NCI-H1417 treated with DMSO at 0.1 percent for 48 hours (cell line): ENCODE results near the gene GRAMD1B.

Source experiments
- DNase-seq: peaks from one replicate; lab custom pipeline; 2025; lab: John Stamatoyannopoulos, UW

The GRAMD1B gene

GRCh38 chr11:123409456-123410217 is 20.4 kb upstream of the GRAMD1B start:
- DNase-seq, result no peak

DNA sequence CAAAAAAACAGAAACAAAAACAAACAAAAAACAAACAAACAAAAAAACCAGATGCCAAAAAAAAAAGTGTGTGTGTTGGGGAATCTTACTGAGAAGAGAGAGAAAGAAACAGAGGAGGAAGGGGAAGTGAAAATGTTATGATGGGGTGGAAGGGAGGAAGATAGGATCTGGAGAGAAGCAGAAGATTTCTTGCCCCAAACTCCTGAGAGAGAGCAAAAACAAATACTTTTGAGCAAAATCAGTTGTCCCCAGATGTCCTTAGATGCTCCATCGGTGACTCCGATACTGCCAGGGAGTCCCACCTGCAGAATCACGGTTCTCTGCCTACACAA is 19.9 kb upstream of the GRAMD1B start:
- DNase-seq, result no peak

DNA sequence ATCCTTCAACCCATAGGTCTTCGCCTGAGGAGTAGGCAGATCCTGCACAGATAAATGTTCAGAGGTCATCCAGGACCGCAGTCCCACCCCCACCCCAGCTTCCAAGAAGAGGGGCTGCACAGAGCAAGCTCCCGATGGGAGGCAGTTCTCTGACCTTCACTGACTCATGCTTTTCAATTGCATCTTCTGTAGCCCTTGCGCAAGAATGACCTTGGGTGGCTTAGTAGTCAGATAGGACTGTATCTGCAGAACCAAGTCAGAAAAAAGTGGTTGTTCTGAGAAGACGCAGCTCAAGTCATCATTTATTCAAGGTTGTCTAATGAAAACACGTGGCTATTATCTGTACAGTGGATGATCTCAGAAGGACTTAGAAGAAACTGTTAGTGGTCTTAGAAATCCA is 16.4 kb upstream of the GRAMD1B start:
- no peak for DNase-seq

DNA sequence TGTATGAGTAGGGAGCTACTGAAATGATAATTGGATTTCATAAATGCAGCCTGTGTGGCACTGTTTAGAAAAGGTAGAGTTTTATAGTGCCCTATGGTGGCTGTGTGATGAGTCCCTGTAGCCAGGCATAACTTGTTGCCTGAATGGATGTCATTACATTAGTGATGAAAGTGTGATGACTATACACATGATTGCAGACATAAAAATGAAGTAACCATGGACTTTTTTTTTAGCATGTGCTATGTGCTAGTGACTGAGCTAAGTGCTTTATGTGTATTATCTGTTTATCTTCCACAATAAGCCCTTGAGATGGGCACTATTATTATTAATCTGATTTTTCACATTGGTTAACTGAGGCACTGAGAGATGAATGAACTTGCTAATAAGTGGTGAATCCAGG is 13.5 kb upstream of the GRAMD1B start:
- no peak for DNase-seq

GRCh38 chr11:123418351-123419114 is 11.5 kb upstream of the GRAMD1B start:
- no peak for DNase-seq

GRCh38 chr11:123419731-123420452 is 10.2 kb upstream of the GRAMD1B start:
- no peak for DNase-seq

GRCh38 chr11:123421589-123421988 is 8.5 kb upstream of the GRAMD1B start:
- no peak for DNase-seq

DNA sequence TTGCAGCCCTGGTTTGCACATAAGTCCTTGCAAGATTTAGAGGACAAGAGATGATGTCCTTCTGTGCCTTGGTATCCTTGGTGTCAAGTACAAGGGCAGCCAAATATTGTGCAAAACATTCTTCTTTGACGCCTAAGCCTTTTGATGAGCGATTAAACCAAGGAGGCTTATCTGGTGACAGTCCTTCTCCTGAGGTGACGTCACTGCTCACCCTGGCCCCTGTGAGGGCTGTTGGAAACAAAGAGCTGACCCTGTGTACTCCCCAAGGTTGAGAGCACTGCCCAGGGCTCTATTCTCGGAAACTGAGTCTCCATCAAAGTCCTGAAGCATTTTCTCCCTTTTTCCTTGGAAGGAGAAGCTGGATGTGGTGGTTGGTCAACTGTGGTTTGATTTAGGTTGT is 4.7 kb upstream of the GRAMD1B start:
- DNase-seq, result no peak

DNA sequence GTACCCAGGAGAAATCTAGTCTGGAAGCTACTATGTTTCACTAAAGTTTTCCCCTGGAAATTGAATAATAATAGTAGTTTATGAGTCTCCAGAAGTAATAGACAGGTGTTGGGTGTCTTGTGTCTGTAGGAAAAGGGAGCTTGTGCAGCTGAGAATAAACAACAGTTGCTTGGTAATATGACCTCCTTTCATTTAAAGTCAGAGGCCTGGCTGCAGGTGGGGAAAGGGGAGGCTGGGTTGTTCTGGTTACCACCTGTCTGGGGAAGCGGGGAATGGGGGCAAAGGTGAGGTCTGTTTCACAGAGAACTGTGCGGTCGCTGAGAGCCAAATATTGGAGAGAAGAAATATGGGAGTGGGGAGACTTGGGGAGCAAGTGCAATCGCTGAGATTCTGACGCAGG is 3.3 kb upstream of the GRAMD1B start:
- DNase-seq, result no peak

- no peak for DNase-seq
Observed at GRCh38 chr11:123427405-123427804, 2.7 kb upstream of the GRAMD1B start.

- DNase-seq, result no peak
Observed at GRCh38 chr11:123428116-123428715, 1.9 kb upstream of the GRAMD1B start.

DNA sequence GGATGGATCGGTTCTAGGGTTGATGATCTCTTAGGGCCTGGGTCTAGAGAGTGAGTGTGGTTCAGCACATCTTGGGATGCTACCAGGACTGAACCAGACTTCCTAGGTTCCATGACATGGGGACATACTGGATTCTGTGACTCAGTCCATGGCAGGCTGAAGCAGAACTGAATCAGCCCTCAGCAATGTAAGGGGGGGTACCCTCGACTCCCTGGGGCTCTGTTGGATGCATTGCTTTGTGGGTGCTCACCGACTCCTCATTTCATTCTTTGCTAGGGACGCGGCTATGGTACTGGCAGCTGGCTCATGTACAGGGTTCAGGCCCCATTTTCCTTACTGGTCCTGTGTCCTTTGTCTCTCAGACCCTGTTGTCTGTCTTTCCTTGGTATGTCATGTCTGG is 733 bp upstream of the GRAMD1B start:
- no peak for DNase-seq

DNA sequence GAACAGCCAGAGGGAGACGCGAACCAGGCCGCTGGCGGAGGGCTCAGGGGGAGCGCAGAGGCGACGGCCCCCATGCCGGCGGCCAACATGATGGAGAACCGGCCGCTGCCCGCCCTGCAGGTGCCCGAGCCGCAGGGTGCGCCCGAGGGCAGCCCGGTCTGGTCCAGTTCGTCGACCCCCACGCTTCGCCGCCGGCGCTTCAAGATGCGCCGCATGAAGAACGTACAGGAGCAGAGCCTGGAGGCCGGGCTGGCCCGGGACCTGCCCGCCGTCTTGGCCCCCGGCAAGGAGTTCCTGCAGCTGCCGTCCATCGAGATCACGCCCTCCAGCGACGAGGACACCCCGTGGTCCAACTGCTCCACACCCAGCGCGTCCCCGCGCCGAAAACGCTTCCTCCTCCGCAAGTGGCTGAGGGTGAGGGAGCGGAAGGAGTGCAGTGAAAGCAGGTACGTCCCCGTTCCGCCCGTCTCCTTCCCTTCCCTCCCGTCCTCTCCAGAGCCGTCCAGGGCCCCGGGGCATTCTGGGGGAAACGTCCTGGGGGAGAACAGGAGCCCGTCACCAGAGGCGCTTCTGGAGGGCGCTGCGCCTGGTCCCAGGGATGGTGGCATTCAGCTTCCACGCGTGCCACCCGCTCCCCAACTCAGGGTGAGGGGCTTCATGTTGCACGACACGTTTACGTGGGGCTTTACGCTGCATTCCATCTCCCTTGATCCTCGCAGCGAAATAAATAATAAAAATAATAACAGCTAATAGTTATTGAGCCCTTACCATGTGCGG is 840 bp downstream of the GRAMD1B start:
- DNase-seq, result no peak

- no peak for DNase-seq
Observed at GRCh38 chr11:123431619-123432018, 1.6 kb downstream of the GRAMD1B start.

- DNase-seq, result no peak
Observed at GRCh38 chr11:123434262-123434661, 4.2 kb downstream of the GRAMD1B start.

DNA sequence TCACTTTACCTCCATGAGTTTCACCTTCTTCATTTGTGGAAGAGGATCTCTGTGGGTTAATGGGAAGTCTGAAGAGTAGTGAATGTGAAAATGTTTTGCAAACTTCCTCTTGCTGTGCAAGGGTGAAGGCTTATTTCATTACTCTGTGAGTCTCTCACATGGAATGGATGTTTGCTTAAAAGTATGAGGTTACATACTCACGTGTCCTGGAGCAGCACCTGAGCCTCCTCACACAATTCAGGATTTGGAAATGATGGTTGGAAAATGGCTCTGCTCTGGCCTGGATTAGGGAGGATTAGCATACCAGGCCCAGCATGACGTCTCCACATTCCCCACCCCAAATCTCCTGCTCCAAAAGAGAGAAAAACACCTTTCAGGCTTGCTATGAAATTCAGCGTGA is 4.8 kb downstream of the GRAMD1B start:
- DNase-seq, result no peak

GRCh38 chr11:123437236-123437979 is 7.3 kb downstream of the GRAMD1B start:
- DNase-seq, result no peak

GRCh38 chr11:123438131-123438627 is 8.1 kb downstream of the GRAMD1B start:
- no peak for DNase-seq

DNA sequence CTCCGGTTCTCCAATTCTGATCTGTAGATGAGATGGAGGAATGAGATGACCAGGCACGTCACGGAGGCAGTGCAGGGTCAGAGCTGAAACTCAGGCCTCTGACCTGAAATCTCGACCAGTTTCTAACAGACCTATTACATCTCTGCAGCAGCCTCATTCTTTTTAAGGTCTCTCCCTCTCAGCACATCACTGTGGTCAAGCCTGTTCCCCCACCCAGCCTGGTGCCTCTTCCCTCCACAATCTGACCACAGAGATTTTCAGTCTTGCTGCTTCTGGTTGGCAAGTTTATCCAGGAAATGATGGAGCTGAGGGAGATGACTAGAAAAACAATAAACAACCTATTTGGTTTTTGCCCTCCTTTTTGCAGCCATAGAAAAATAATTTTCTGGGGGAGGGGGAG is 9.5 kb downstream of the GRAMD1B start:
- no peak for DNase-seq

DNA sequence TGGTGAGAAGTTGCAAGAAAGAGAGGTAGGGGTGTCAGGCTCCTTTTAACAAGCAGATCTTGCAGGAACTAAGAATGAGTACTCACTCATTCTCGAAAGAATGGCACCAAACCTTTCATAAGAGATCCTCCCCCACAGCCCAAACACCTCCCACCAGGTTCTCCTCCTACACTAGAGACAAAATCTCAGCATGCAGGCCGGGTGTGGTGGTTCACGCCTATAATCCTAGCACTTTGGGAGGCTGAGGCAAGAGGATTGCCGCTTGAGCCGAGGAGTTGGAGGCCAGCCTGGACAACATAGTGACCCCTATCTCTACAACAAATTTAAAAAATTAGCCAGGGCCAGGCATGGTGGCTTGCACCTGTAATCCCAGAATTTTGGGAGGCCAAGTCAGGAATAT is 11.1 kb downstream of the GRAMD1B start:
- no peak for DNase-seq
